Adrenal gland (tissue), 12 donors: ENCODE measurements around the gene EVL. TPM values are rescaled to one million over a fixed set of nuclear protein-coding genes. Genes with fewer than 3 reads are reported as not detected.

Experiments
- DNase-seq, 7 donors: peaks; one replicate each; pipeline ENCODE4 v3.0.0-alpha.2; 2019 to 2020
- H3K27ac ChIP-seq, 5 donors: fragments of 200-600 bp; sonication (generic) in 4 of 5; 1 replicate in 3 of 5; 2 replicates in 2 of 5; pipeline versions ENCODE4 v1.5.1 to v1.8.0; 2016 to 2020; ENCODE audit warnings: mild to moderate bottlenecking in 1 of 5
- H3K27me3 ChIP-seq: fragments of 200-600 bp; 2 replicates; pipeline ENCODE4 v1.8.0; 2021
- H3K36me3 ChIP-seq, 2 donors: fragments of 200-600 bp; replicated peaks in 1 of 2; 1 replicate in 1 of 2; 2 replicates in 1 of 2; pipeline versions ENCODE4 v1.5.1 to v1.8.0; 2018 to 2022
- H3K4me1 ChIP-seq, 2 donors: fragments of 200-600 bp; replicated peaks in 1 of 2; 1 replicate in 1 of 2; 2 replicates in 1 of 2; pipeline versions ENCODE4 v1.5.1 to v1.8.0; 2018 to 2021
- H3K4me3 ChIP-seq, 4 donors: fragments of 200-600 bp; sonication (generic) in 3 of 4; one replicate each; pipeline ENCODE4 v1.5.1; 2016 to 2018
- H3K9me3 ChIP-seq, 3 donors: fragments of 200-600 bp; sonication (generic) in 1 of 3; replicated peaks in 1 of 3; 1 replicate in 2 of 3; 2 replicates in 1 of 3; pipeline versions ENCODE4 v1.5.1 to v1.8.0; 2016 to 2021
- POLR2A ChIP-seq, 2 donors: fragments of 450-650 bp; IDR thresholded peaks; one replicate each; pipeline ENCODE4 v1.6.1; 2017; ENCODE audit warnings: antibody characterized with exemption in 2 of 2, mild to moderate bottlenecking in 2 of 2, moderate library complexity in 1 of 2
- WGBS, 4 donors: extraction: QIAGEN DNeasy Blood & Tissue Kit in 2 of 4; methylation state at CpG; one replicate each; pipeline versions ENCODE4 v1.1.5 to v1.1.7; 2013 to 2017; 5-methylcytosine and 5-hydroxymethylcytosine counted together
- intact Hi-C, 2 donors: fragments of 100-400 bp; cut with DNase I; formaldehyde crosslinking; loops; one replicate each; pipeline versions ENCODE4 v1.14.1 to v1.15.0; 2022 to 2023
- polyA plus RNA-seq, 3 donors: library from polyadenylated mRNA; stranded (reverse); fragments of 200-250 nt in 2 of 3; fragments of 350-450 nt in 1 of 3; fragmentation: Illumina TruSeq in 1 of 3; extraction: RNeasy Lipid Tissue Mini Kit (QIAGEN cat#74804) in 1 of 3; gene quantifications; one replicate each; pipeline ENCODE4 v1.2.3, GENCODE V29; 2013 to 2014
- total RNA-seq, 9 donors: library from RNA; depleted of rRNA in 4 of 9; stranded (reverse); fragments of >200 nt in 4 of 9; fragments of 120-200 nt in 1 of 9; fragmentation: NEBNext Ultra II Directional in 1 of 9; extraction: Animal tissue kit (Norgen Biotek cat#: 25700) in 1 of 9; gene quantifications; one replicate each; pipeline versions ENCODE4 v1.1.0 to v1.2.4, GENCODE V29; 2013 to 2023
- TF ChIP-seq, protein P1 (sequence below), 6 experiments: fragments of 450-650 bp in 4 of 6; fragments of 200-600 bp in 2 of 6; sonication (generic) in 1 of 6; IDR thresholded peaks; 1 replicate in 5 of 6; 2 replicates in 1 of 6; pipeline versions ENCODE4 v1.5.1 to v1.8.0; 2016 to 2021; ENCODE audit warnings: antibody characterized with exemption in 6 of 6, mild to moderate bottlenecking in 2 of 6, moderate library complexity in 1 of 6
- donor health status: healthy with polysubstance abuse.
- donor health status: Bipolar disorder and iron deficiency.
- donor health status: DM: yes; HTN: yes; CAD: no.
- donor health status: DM: no; HTN: no; CAD: no.
- donor health status: DM: no; HTN: no; CAD: no.
- donor health status: DM: yes; HTN: yes; CAD: no.

EVL gene
- total and polyA plus RNA-seq, 12 donors, result 23.7 to 209 (median 46.8) TPM

DNA sequence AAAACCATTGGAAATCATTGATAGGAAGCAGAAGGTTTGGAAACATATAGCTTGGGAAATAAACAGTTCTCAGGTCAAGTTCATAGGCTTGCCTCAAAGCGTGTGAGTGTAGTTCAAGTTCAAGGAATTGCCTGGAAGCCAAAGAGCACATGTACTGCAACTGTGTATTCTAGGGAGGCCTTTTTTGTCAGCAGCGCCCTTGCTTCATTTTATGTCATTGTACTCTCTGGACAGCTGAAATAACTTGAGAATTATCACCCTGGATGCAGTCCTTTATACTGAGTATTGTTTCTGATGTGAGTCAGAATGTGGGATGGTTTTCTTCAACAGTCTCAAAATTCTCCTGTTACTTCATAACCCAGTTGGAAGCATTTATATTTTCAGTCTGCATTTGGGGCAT, 16.0 kb upstream of the EVL start:
- TF ChIP-seq, protein P1, sequence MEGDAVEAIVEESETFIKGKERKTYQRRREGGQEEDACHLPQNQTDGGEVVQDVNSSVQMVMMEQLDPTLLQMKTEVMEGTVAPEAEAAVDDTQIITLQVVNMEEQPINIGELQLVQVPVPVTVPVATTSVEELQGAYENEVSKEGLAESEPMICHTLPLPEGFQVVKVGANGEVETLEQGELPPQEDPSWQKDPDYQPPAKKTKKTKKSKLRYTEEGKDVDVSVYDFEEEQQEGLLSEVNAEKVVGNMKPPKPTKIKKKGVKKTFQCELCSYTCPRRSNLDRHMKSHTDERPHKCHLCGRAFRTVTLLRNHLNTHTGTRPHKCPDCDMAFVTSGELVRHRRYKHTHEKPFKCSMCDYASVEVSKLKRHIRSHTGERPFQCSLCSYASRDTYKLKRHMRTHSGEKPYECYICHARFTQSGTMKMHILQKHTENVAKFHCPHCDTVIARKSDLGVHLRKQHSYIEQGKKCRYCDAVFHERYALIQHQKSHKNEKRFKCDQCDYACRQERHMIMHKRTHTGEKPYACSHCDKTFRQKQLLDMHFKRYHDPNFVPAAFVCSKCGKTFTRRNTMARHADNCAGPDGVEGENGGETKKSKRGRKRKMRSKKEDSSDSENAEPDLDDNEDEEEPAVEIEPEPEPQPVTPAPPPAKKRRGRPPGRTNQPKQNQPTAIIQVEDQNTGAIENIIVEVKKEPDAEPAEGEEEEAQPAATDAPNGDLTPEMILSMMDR (IDR thresholded peaks at IDR 0.05), result no peak
- TF ChIP-seq POLR2A (IDR thresholded peaks at IDR 0.05), result no peak
- no peaks in the 10 kb centered on the region for H3K27me3 ChIP-seq
- H3K4me1 ChIP-seq, result no peaks in the 10 kb centered on the region
- no peak for DNase-seq
- no peak overlapping the region for H3K4me3 ChIP-seq
- H3K9me3 ChIP-seq, result no peaks in the 10 kb centered on the region
- WGBS, 4 donors, result 58 to 76% (median 65%) methylated on average over 2 of the region's 2 CpGs
- intact Hi-C loops, result no loop called here
- H3K27ac ChIP-seq, result no peak overlapping the region
- H3K36me3 ChIP-seq, result no peaks in the 10 kb centered on the region

DNA sequence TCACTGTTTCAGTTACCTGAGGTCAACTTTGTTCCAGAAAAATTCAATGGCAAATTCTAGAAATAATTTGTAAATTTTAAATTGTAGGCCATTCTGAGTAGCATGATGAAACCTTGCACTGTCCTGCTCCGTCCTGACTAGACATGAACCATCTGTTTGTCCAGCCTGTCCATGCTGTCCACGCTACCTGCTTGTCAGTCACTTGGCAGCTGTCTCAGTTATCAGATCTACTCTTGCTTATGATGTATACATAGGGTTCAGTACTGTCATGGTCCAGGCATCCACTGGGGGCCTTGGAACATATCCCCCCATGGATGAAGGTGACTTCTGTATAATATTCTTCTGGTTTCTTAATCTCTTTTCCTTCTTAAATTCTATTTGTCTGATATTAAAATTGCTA, 14.1 kb upstream of the EVL start:
- Histone ChIP-seq H3K4me3 (no peak overlapping the region), H3K27me3 (no peaks in the 10 kb centered on the region), H3K27ac (no peak overlapping the region), H3K9me3 (no peaks in the 10 kb centered on the region), H3K4me1 (no peaks in the 10 kb centered on the region), H3K36me3 (no peaks in the 10 kb centered on the region)
- TF ChIP-seq POLR2A (IDR thresholded peaks at IDR 0.05), result no peak
- TF ChIP-seq, protein P1 (IDR thresholded peaks at IDR 0.05), result no peak
- no peak for DNase-seq
- intact Hi-C loops, result no loop called here
- 77 to 96% (median 85%) methylated on average over 2 of the region's 2 CpGs for WGBS, 4 donors

- intact Hi-C loops, result no loop called here
- WGBS, 4 donors, result 89 to 97% (median 94%) methylated on average over 5 of the region's 5 CpGs
- no peaks in the 10 kb centered on the region for H3K9me3 ChIP-seq
- no peak overlapping the region for H3K4me3 ChIP-seq
- no peak for DNase-seq
- no peaks in the 10 kb centered on the region for H3K36me3 ChIP-seq
- no peaks in the 10 kb centered on the region for H3K27me3 ChIP-seq
- no peak overlapping the region for H3K27ac ChIP-seq
- H3K4me1 ChIP-seq, result no peaks in the 10 kb centered on the region
- TF ChIP-seq POLR2A (IDR thresholded peaks at IDR 0.05), result no peak
- TF ChIP-seq, protein P1 (IDR thresholded peaks at IDR 0.05), result no peak
Measured at GRCh38 chr14:100051543-100051942, 13.7 kb upstream of the EVL start.

DNA sequence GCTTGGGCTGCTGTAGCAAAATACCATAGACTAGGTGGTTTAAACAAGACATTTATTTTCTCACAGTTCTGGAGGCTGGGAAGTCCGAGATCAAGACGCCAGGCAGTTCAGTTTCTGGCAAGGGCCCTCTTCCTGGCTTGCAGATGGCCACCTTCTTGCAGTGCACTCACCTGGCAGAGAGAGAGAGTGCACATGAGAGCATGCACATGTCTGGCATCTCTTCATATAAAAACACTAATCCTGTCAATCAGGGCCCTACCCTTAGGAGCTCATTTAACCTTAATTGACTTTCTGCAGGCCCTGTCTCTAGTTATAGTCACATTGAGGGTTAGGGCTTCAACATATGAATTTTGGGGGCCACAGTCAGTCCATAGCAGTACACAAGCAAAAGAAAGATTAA, 12.4 kb upstream of the EVL start:
- Histone ChIP-seq H3K4me3 (no peak overlapping the region), H3K9me3 (no peaks in the 10 kb centered on the region), H3K36me3 (no peaks in the 10 kb centered on the region), H3K4me1 (no peaks in the 10 kb centered on the region), H3K27me3 (no peaks in the 10 kb centered on the region), H3K27ac (no peak overlapping the region)
- no peak for DNase-seq
- intact Hi-C loops, result no loop called here
- WGBS, 4 donors, result 50 to 73% (median 50%) methylated on average over 2 of the region's 2 CpGs
- TF ChIP-seq, protein P1 (IDR thresholded peaks at IDR 0.05), result no peak
- no peak for TF ChIP-seq POLR2A (IDR thresholded peaks at IDR 0.05)
